ENCODE measurements around the gene DNAH14. TPM values are rescaled to one million over a fixed set of nuclear protein-coding genes. Genes with fewer than 3 reads are reported as not detected.
"Not testable (repeated sequence)": the region's sequence is repeated elsewhere in the genome, so short reads cannot be mapped to it uniquely, and the experiment has no call there.

DNAH14 gene
- total and polyA plus RNA-seq, 3 donors from 2014 or later: 30.1 to 82.1 (median 37.3) TPM

GRCh38 chr1:225004396-225004795 is 74.9 kb downstream of the DNAH14 start:
- DNase-seq: no peak
- no peaks in the 10 kb centered on the region for H3K4me1 ChIP-seq
- H3K27me3 ChIP-seq: no peaks in the 10 kb centered on the region
- no peak overlapping the region for H3K27ac ChIP-seq
- 93 to 97% methylated on average over 1 of the region's 1 CpG for WGBS, 2 donors
- intact Hi-C loops (cut with DNase I; ENCODE audit: low total_unique reads): no loop called here
- H3K36me3 ChIP-seq (ENCODE audit: low read depth, missing control alignments): no peaks in the 10 kb centered on the region
- no peak for TF ChIP-seq POLR2A (IDR thresholded peaks at IDR 0.05)
- no peak for TF ChIP-seq CTCF (IDR thresholded peaks at IDR 0.05)
- no peak overlapping the region for H3K4me3 ChIP-seq
- no peaks in the 10 kb centered on the region for H3K9me3 ChIP-seq

- H3K27me3 ChIP-seq; intact Hi-C loops (cut with DNase I; ENCODE audit: low total_unique reads); H3K36me3 ChIP-seq (ENCODE audit: low read depth, missing control alignments); DNase-seq; H3K4me3 ChIP-seq; H3K9me3 ChIP-seq; H3K27ac ChIP-seq; H3K4me1 ChIP-seq: not testable (repeated sequence)
- WGBS, 2 donors: 92 to 93% methylated on average over 5 of the region's 5 CpGs
These were observed 76.9 kb downstream of the DNAH14 start for GRCh38 chr1:225006352-225006751.

GRCh38 chr1:225008050-225008449 is 78.6 kb downstream of the DNAH14 start:
- H3K9me3 ChIP-seq; H3K27me3 ChIP-seq; intact Hi-C loops (cut with DNase I; ENCODE audit: low total_unique reads); H3K4me3 ChIP-seq; DNase-seq; H3K27ac ChIP-seq; H3K4me1 ChIP-seq; H3K36me3 ChIP-seq (ENCODE audit: low read depth, missing control alignments): not testable (repeated sequence)
- 94 to 96% methylated on average over 5 of the region's 5 CpGs for WGBS, 2 donors

- TF ChIP-seq CTCF (IDR thresholded peaks at IDR 0.05) (no peak), POLR2A (IDR thresholded peaks at IDR 0.05) (no peak)
- intact Hi-C loops (cut with DNase I; ENCODE audit: low total_unique reads): no loop called here
- no peak for DNase-seq
- H3K4me1 ChIP-seq: no peaks in the 10 kb centered on the region
- H3K9me3 ChIP-seq: no peaks in the 10 kb centered on the region
- H3K4me3 ChIP-seq: no peak overlapping the region
- H3K36me3 ChIP-seq (ENCODE audit: low read depth, missing control alignments): no peaks in the 10 kb centered on the region
- no peak overlapping the region for H3K27ac ChIP-seq
- H3K27me3 ChIP-seq: no peaks in the 10 kb centered on the region
These were observed 91.6 kb downstream of the DNAH14 start for GRCh38 chr1:225021037-225021436.

GRCh38 chr1:225026701-225027100 is 97.2 kb downstream of the DNAH14 start:
- no peak for DNase-seq
- Histone ChIP-seq H3K9me3 (no peaks in the 10 kb centered on the region), H3K4me3 (no peak overlapping the region), H3K27ac (no peak overlapping the region), H3K36me3 (ENCODE audit: low read depth, missing control alignments) (no peaks in the 10 kb centered on the region), H3K27me3 (no peaks in the 10 kb centered on the region), H3K4me1 (no peaks in the 10 kb centered on the region)
- intact Hi-C loops (cut with DNase I; ENCODE audit: low total_unique reads): no loop called here
- 90 to 97% methylated on average over 1 of the region's 1 CpG for WGBS, 2 donors
- TF ChIP-seq CTCF (IDR thresholded peaks at IDR 0.05) (no peak), POLR2A (IDR thresholded peaks at IDR 0.05) (no peak)

- intact Hi-C loops (cut with DNase I; ENCODE audit: low total_unique reads); DNase-seq; H3K4me1 ChIP-seq; H3K36me3 ChIP-seq (ENCODE audit: low read depth, missing control alignments); H3K27me3 ChIP-seq; H3K9me3 ChIP-seq; H3K4me3 ChIP-seq; H3K27ac ChIP-seq: not testable (repeated sequence)
- WGBS, 2 donors: 88 to 100% methylated on average over 1 of the region's 1 CpG
These were observed 107.0 kb downstream of the DNAH14 start for GRCh38 chr1:225036441-225036840.
